GM18508 (cell line): ENCODE data around the gene SNRPA.
A peak's percentile ranks its signal among the peaks of the same experiment; 100 is the strongest.

Experiments
- ATAC-seq: cut with Tn5 transposase; IDR thresholded peaks from one replicate; pipeline ENCODE4 v1.9.1; 2021; ENCODE audit warnings: moderate number of reproducible peaks; ENCODE audit not compliant: insufficient read depth, unreplicated experiment

The SNRPA gene

GRCh38 chr19:40750874-40751537 is at the start of gene SNRPA:
TSS of gene SNRPA (plus strand) at chr19:40751203. CDS start at chr19:40751409, 206 bp downstream.
- peak; percentile 28 for ATAC-seq

DNA sequence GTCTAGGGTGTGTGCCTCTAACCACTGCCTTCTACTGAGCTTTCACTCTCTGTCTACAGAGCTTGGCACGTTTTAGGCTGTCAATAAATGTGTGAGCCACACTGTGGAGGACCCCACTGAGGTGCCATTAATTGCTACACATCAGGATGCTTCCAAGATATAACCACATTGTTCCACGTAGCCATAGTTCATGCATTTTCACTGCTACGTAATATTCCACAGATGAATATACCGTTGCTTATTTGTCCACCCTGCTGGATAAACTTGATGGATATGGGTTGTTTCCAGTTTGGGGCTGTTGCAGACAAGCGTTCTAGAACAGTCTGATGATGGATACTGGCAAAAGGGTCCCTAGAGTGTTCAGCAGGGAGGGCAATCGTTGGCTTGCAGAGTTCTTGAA is 49.2 kb upstream of the SNRPA start:
- ATAC-seq: no peak

- no peak for ATAC-seq
Observed at GRCh38 chr19:40702337-40703012, 48.5 kb upstream of the SNRPA start.

- ATAC-seq: no peak
Observed at GRCh38 chr19:40703029-40703755, 47.8 kb upstream of the SNRPA start.

DNA sequence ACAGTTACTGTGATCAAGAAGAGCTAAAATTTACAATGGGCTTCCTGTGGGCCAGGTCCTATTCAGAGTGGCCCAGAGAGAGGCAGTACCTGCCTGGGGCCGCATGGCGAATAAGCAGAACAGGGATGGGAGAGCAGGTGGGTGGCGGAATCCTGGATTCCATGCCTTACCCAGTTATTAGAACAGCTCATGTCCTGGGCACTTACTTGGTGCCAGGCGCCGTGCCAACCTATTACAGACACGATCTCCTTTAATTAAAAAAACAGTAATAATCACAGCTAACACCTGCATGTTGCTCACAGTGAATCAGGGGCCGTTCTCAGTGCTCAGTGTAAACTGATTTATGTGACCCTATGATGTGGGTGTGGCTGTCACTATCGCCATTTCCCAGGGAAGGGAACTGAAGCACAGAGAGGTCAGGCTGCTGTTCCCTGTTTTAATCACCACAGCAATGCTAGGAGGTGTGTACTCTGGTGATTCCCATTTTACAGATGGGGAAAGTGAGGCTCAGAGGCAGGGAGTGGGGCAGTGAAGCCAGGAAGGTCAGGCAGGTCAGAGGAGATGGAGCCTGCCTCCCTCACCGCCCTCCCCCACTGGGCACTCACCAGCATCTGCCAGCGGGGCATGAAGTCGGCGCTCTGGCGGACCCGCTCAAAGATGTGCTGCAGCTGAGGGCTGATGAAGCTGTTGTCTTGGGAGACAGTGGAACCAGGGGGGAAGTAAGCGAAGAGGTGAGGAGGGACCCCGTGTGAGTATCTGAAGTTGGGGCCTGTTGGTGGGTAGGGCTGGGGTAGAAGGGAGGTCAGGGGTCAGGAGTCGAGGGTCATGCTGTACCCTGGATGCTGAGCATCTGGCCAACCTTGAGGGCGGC is 46.3 kb upstream of the SNRPA start:
- ATAC-seq: no peak

GRCh38 chr19:40705362-40705651 is 45.7 kb upstream of the SNRPA start:
- ATAC-seq: no peak

- no peak for ATAC-seq
Observed at GRCh38 chr19:40705950-40706619, 44.9 kb upstream of the SNRPA start.

DNA sequence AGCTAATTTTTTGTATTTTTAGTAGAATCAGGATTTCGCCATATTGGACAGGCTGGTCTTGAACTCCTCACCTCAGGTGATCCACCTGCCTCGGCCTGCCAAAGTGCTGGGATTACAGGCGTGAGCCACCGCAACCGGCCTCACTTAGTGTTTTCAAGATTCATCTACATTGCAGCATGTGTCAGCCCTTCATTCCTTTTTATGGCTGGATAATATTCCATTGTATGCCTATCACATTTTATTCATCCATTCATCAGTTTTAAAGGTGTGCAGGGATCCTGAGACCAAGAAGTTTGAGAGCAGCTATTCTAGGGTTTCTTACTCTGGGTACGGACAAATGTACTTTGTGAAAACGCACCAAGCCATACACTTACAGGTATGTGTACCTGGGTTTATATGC is 43.4 kb upstream of the SNRPA start:
- no peak for ATAC-seq

DNA sequence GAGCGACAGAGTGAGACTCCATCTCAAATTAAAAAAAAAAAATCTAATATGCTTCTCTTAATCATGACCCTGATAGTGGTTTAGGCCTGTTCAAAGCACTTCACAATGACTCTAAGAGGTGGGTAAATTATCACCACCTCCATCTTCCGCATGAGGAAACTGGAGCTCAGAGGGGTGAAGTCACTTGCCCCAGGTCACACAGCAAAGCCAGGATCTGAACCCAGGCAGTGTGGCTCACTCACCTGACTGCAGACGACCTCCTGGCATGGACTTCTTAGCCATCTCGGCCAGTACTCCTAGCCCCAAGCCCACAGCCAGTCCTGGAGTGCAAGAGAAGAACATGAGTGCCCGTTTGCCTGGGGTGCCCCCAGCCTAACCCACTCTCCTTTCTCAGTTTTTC is 41.2 kb upstream of the SNRPA start:
- no peak for ATAC-seq

GRCh38 chr19:40713939-40714338 is 37.1 kb upstream of the SNRPA start:
- ATAC-seq: no peak

GRCh38 chr19:40714441-40715299 is 36.3 kb upstream of the SNRPA start:
- ATAC-seq: no peak

- no peak for ATAC-seq
Observed at GRCh38 chr19:40716031-40716481, 34.9 kb upstream of the SNRPA start.

- peak; percentile 50 for ATAC-seq
Observed at GRCh38 chr19:40716482-40717324, 34.3 kb upstream of the SNRPA start, which contains the start of the genes COQ8B and ITPKC. TSS of gene COQ8B (minus strand) at chr19:40716886. CDS start at chr19:40714632, 2,254 bp downstream. TSS of gene ITPKC (plus strand) at chr19:40717112. CDS start at chr19:40717136, 24 bp downstream.

GRCh38 chr19:40717325-40717879 is 33.6 kb upstream of the SNRPA start:
- no peak for ATAC-seq

- ATAC-seq: no peak
Observed at GRCh38 chr19:40717880-40718773, 32.9 kb upstream of the SNRPA start.

DNA sequence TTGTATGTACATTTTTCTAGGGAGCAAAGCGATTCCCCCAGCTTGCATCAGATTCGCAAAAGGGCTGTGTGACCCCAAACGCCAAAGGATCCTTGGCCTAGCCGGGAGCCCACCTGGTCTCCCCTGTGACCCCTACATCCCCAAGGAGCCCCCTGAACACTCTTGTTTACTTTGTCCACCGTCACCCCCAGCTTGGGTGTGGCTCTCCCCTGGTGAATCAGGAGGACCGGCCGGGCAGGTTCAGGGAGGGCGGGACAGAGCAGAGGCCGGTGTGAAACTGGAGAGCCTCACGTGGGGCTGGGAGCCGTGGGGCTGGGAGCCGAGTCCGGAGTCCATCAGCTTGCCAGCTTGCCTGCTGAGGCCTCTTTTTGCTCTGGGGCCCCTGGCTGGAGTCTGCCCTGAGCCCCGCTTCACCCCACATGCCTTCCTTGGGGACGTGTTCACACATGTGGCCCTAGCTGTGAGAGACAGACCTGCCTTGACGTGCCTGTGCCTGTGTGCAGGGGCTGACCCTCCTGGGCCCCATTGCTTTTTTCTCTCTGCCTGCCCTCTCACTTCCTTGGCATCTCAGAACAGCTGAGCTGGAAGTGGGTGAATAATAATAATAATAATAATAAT is 32.1 kb upstream of the SNRPA start:
- no peak for ATAC-seq
